ENCODE measurements around the gene CEP128.

- no peak for TF ChIP-seq CTCF (conservative IDR thresholded peaks at IDR 0.05)
- TF ChIP-seq EZH2 (IDR thresholded peaks at IDR 0.05; ENCODE audit: low read depth) = no peak
Measured at GRCh38 chr14:80608563-80608962, 333.0 kb downstream of the CEP128 start.

Measured in PC-9 (cell line).